Measurements from ENCODE around the gene BABAM2.

DNA sequence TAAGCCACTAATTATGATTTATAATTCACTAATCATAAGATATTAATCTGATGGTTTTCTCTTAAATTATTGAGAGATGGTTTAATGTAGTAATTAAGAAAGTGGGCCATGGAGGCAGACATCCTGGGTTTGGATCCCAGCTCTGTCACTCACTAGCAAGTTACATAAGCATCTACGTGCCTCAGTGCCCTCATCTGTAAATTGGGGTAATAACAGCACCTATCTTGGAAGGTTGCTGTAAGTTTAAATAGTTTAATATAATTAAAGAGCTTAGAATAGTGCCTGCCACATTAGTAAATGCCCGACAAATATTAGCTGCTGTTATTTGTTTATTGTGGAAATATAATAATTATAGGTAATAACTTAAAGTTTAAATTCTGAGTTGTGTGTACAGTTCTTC is 30.9 kb downstream of the BABAM2 start:
- TF ChIP-seq, protein P1, sequence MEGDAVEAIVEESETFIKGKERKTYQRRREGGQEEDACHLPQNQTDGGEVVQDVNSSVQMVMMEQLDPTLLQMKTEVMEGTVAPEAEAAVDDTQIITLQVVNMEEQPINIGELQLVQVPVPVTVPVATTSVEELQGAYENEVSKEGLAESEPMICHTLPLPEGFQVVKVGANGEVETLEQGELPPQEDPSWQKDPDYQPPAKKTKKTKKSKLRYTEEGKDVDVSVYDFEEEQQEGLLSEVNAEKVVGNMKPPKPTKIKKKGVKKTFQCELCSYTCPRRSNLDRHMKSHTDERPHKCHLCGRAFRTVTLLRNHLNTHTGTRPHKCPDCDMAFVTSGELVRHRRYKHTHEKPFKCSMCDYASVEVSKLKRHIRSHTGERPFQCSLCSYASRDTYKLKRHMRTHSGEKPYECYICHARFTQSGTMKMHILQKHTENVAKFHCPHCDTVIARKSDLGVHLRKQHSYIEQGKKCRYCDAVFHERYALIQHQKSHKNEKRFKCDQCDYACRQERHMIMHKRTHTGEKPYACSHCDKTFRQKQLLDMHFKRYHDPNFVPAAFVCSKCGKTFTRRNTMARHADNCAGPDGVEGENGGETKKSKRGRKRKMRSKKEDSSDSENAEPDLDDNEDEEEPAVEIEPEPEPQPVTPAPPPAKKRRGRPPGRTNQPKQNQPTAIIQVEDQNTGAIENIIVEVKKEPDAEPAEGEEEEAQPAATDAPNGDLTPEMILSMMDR (IDR thresholded peaks at IDR 0.05), result no peak
- TF ChIP-seq POLR2A (IDR thresholded peaks at IDR 0.05), result no peak

Data from thyroid gland (tissue), 4 donors.